ENCODE measurements around the gene SLC2A4RG.
"Not testable (repeated sequence)": the region's sequence is repeated elsewhere in the genome, so short reads cannot be mapped to it uniquely, and the experiment has no call there.

SLC2A4RG gene

DNA sequence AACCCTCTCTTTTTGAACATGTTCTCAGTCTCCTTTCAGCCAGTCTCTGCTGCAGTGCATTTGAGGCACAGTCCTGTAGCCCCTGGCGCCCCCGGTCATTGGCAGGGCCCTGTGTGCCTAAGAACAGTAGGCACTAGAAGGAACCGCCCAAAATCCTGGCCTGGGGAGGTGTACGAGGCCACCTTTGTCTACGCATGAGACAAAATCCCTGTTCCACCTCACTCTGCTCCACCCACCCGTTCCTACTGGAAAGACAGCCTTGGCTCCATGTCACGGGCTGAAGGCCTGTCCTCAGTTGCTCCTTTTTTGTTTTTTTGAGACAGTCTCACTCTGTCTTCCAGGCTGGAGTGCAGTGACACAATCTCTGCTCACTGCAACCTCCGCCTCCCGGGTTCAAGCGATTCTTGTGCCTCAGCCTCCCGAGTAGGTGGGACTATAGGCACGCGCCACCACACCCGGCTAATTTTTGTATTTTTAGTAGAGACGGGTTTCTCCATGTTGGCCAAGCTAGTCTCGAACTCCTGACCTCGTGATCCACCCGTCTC, 9.3 kb upstream of the SLC2A4RG start:
- H3K4me1 ChIP-seq (ENCODE audit: control insufficient read depth, low read depth, low read length); H3K9ac ChIP-seq (ENCODE audit: low read length); H3K79me2 ChIP-seq (ENCODE audit: control insufficient read depth, insufficient read depth, low read length); H2BK15ac ChIP-seq (replicated peaks; ENCODE audit: low read depth); H4K8ac ChIP-seq (ENCODE audit: low read depth, low read length); H2AK5ac ChIP-seq (ENCODE audit: low read length); H3K4ac ChIP-seq (ENCODE audit: low read depth, low read length); H3K4me3 ChIP-seq (ENCODE audit: low read length); H3K4me2 ChIP-seq (ENCODE audit: low read length); H3K56ac ChIP-seq (ENCODE audit: low read length); H3K27ac ChIP-seq (ENCODE audit: low read depth, low read length); DNase-seq; H2BK5ac ChIP-seq (ENCODE audit: low read length); H4K5ac ChIP-seq (ENCODE audit: low read length); H2BK120ac ChIP-seq (ENCODE audit: low read depth, low read length); H3K18ac ChIP-seq (ENCODE audit: low read length); H3K36me3 ChIP-seq (ENCODE audit: control insufficient read depth, insufficient read depth, low read length); H3K27me3 ChIP-seq (ENCODE audit: insufficient read depth, low read length, poor library complexity); H3K23ac ChIP-seq (ENCODE audit: low read length): not testable (repeated sequence)
- peaks cover 13% of the 10 kb centered on the region for H3K79me1 ChIP-seq (ENCODE audit: low read length)
- WGBS (ENCODE audit: extremely low coverage, insufficient coverage, low lambda C conversion rate), result no CpG with 5 or more reads among the region's 18 CpGs

DNA sequence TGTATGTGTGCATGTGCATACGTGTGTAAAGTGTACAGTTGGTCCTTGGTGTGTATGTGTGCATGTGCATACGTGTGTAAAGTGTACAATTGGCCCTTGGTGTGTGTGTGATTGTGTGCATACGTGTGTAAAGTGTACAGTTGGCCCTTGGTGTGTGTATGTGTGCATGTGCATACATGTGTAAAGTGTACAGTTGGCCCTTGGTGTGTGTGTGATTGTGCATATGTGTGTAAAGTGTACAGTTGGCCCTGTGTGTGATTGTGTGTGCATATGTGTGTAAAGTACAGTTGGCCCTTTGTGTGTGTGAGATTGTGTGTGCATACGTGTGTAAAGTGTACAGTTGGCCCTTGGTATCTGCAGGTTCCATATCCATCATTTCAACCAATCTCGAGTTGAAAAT, 8.2 kb upstream of the SLC2A4RG start:
- H3K56ac ChIP-seq (ENCODE audit: low read length), result no peak overlapping the region
- H3K4me2 ChIP-seq (ENCODE audit: low read length), result no peak overlapping the region
- no peak overlapping the region for H3K4ac ChIP-seq (ENCODE audit: low read depth, low read length)
- H2AK5ac ChIP-seq (ENCODE audit: low read length), result no peak overlapping the region
- no peak overlapping the region for H2BK120ac ChIP-seq (ENCODE audit: low read depth, low read length)
- H3K36me3 ChIP-seq (ENCODE audit: control insufficient read depth, insufficient read depth, low read length), result peaks cover 3% of the 10 kb centered on the region
- no peak overlapping the region for H3K18ac ChIP-seq (ENCODE audit: low read length)
- no peaks in the 10 kb centered on the region for H3K4me1 ChIP-seq (ENCODE audit: control insufficient read depth, low read depth, low read length)
- H2BK5ac ChIP-seq (ENCODE audit: low read length), result no peak overlapping the region
- H3K27me3 ChIP-seq (ENCODE audit: insufficient read depth, low read length, poor library complexity), result no peaks in the 10 kb centered on the region
- H3K4me3 ChIP-seq (ENCODE audit: low read length), result no peak overlapping the region
- peaks cover 2% of the 10 kb centered on the region for H3K79me2 ChIP-seq (ENCODE audit: control insufficient read depth, insufficient read depth, low read length)
- H3K23ac ChIP-seq (ENCODE audit: low read length), result no peak overlapping the region
- no peak for DNase-seq
- no peak overlapping the region for H4K5ac ChIP-seq (ENCODE audit: low read length)
- H3K79me1 ChIP-seq (ENCODE audit: low read length), result peaks cover 13% of the 10 kb centered on the region
- no peak overlapping the region for H3K9ac ChIP-seq (ENCODE audit: low read length)
- no peak overlapping the region for H3K27ac ChIP-seq (ENCODE audit: low read depth, low read length)
- no peak overlapping the region for H4K8ac ChIP-seq (ENCODE audit: low read depth, low read length)
- WGBS (ENCODE audit: extremely low coverage, insufficient coverage, low lambda C conversion rate), result no CpG with 5 or more reads among the region's 5 CpGs
- no peak overlapping the region for H2BK15ac ChIP-seq (replicated peaks; ENCODE audit: low read depth)

DNA sequence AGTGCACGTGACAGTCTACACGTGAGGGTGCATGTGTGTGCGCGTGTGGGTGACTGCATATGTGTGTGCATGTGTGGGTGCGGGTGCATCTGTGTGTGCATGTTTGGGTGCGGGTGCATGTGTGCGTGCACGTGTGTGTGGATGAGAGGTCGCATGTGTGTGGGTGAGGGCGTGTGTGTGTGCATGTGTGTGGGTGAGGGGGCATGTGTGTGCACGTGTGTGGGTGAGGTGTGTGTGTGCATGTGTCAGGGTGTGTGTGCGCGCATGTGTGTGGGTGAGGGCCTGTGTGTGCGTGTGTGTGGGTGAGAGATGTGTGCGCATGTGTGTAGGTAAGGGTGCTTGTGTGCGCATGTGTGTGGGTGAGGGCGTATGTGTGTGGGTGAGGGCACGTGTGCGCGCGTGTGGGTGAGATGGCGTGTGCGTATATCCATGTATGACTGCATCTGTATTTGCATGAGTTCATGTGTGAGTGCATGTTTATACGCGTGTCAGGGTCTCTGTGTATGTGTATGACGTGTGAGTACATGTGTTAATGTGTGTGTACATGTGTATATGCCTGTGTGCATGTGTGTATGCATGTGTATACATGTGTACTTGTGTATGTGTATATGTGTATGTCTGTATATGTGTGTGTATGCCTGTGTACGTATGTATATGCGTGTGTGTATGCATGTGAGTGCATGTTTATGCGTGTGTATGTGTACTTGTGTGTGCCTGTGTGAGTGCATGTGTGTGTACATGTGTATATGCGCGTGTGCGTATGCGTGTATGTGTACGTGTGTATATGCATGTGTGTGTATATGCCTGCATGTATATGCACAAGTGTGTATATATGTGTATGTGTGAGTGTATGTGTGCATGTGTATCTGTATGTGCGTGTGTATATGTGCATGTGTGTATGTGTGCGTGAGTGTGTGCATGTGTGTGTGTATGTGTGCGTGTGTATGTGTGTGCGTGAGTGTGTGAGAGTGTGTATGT, 7.2 kb upstream of the SLC2A4RG start:
- 33% methylated on average over 1 of the region's 38 CpGs for WGBS (ENCODE audit: extremely low coverage, insufficient coverage, low lambda C conversion rate)
- Histone ChIP-seq H3K36me3 (ENCODE audit: control insufficient read depth, insufficient read depth, low read length) (peaks cover 3% of the 10 kb centered on the region), H4K5ac (ENCODE audit: low read length) (no peak overlapping the region)

DNA sequence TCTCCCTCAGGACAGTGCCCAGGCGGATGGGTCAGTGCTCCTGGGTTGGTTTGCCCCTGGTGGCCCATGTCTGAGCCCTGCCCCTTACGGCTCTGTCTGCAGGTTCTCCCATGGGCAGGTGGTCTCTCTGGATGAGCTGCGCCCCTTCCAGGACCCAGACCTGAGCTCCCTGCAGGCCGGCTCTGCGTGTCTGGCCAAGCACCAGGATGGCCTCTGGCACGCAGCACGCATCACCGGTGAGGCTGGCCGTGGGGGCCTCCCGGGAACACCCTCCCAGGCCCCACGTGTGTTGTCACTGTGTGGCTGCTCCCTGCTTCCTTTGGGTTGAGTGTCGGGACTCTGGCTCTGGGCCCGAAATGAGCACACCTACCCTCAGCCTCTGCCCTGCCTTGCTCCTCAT, 6.5 kb upstream of the SLC2A4RG start:
- H3K4ac ChIP-seq (ENCODE audit: low read depth, low read length), result no peak overlapping the region
- peaks cover 2% of the 10 kb centered on the region for H3K79me2 ChIP-seq (ENCODE audit: control insufficient read depth, insufficient read depth, low read length)
- H3K18ac ChIP-seq (ENCODE audit: low read length), result no peak overlapping the region
- H4K5ac ChIP-seq (ENCODE audit: low read length), result no peak overlapping the region
- H2AK5ac ChIP-seq (ENCODE audit: low read length), result no peak overlapping the region
- no peak overlapping the region for H2BK15ac ChIP-seq (replicated peaks; ENCODE audit: low read depth)
- no peak overlapping the region for H3K4me3 ChIP-seq (ENCODE audit: low read length)
- peaks cover 13% of the 10 kb centered on the region for H3K79me1 ChIP-seq (ENCODE audit: low read length)
- no peak overlapping the region for H2BK5ac ChIP-seq (ENCODE audit: low read length)
- H4K8ac ChIP-seq (ENCODE audit: low read depth, low read length), result no peak overlapping the region
- H3K4me2 ChIP-seq (ENCODE audit: low read length), result no peak overlapping the region
- H3K27ac ChIP-seq (ENCODE audit: low read depth, low read length), result no peak overlapping the region
- no peak overlapping the region for H3K9ac ChIP-seq (ENCODE audit: low read length)
- H3K56ac ChIP-seq (ENCODE audit: low read length), result no peak overlapping the region
- H3K36me3 ChIP-seq (ENCODE audit: control insufficient read depth, insufficient read depth, low read length), result peaks cover 3% of the 10 kb centered on the region
- H3K27me3 ChIP-seq (ENCODE audit: insufficient read depth, low read length, poor library complexity), result no peaks in the 10 kb centered on the region
- DNase-seq, result no peak
- no CpG with 5 or more reads among the region's 13 CpGs for WGBS (ENCODE audit: extremely low coverage, insufficient coverage, low lambda C conversion rate)
- no peaks in the 10 kb centered on the region for H3K4me1 ChIP-seq (ENCODE audit: control insufficient read depth, low read depth, low read length)
- H2BK120ac ChIP-seq (ENCODE audit: low read depth, low read length), result no peak overlapping the region
- H3K23ac ChIP-seq (ENCODE audit: low read length), result no peak overlapping the region

More for the DNA sequence above, 7.2 kb upstream of the SLC2A4RG start:
- Histone ChIP-seq H2AK5ac (ENCODE audit: low read length) (no peak overlapping the region), H3K4me2 (ENCODE audit: low read length) (no peak overlapping the region), H2BK15ac (replicated peaks; ENCODE audit: low read depth) (no peak overlapping the region), H3K23ac (ENCODE audit: low read length) (no peak overlapping the region), H3K79me2 (ENCODE audit: control insufficient read depth, insufficient read depth, low read length) (peaks cover 2% of the 10 kb centered on the region), H3K56ac (ENCODE audit: low read length) (no peak overlapping the region), H3K27ac (ENCODE audit: low read depth, low read length) (no peak overlapping the region), H3K18ac (ENCODE audit: low read length) (no peak overlapping the region), H4K8ac (ENCODE audit: low read depth, low read length) (no peak overlapping the region), H3K79me1 (ENCODE audit: low read length) (peaks cover 13% of the 10 kb centered on the region), H2BK5ac (ENCODE audit: low read length) (no peak overlapping the region), H3K9ac (ENCODE audit: low read length) (no peak overlapping the region), H3K27me3 (ENCODE audit: insufficient read depth, low read length, poor library complexity) (no peaks in the 10 kb centered on the region), H3K4me1 (ENCODE audit: control insufficient read depth, low read depth, low read length) (no peaks in the 10 kb centered on the region), H3K4ac (ENCODE audit: low read depth, low read length) (no peak overlapping the region), H2BK120ac (ENCODE audit: low read depth, low read length) (no peak overlapping the region), H3K4me3 (ENCODE audit: low read length) (no peak overlapping the region)
- no peak for DNase-seq

DNA sequence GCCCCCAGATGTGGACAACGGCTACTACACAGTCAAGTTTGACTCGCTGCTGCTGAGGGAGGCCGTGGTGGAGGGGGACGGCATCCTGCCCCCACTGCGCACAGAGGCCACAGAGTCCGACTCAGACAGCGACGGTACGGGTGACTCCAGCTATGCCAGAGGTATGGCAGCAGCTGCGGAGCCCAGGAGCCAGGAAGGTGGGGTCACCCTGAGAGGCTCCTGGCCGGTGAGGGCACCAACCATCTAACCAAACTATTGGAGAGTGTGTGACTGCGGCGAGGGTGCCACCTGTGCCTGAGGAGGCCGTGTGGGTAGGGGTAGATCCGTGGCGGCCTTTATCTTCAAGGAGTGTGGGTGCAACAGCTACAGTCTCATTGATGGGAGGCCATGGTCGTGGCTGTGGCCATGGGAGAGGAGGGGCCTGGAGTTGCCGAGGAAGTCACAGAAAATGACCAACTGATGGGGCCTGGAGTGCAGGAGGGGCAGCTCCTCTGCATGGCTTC, 5.9 kb upstream of the SLC2A4RG start:
- H3K4me1 ChIP-seq (ENCODE audit: control insufficient read depth, low read depth, low read length), result no peaks in the 10 kb centered on the region
- H3K23ac ChIP-seq (ENCODE audit: low read length), result no peak overlapping the region
- no peaks in the 10 kb centered on the region for H3K27me3 ChIP-seq (ENCODE audit: insufficient read depth, low read length, poor library complexity)
- H4K5ac ChIP-seq (ENCODE audit: low read length), result no peak overlapping the region
- no peak overlapping the region for H2BK5ac ChIP-seq (ENCODE audit: low read length)
- no CpG with 5 or more reads among the region's 18 CpGs for WGBS (ENCODE audit: extremely low coverage, insufficient coverage, low lambda C conversion rate)
- H3K9ac ChIP-seq (ENCODE audit: low read length), result no peak overlapping the region
- H3K56ac ChIP-seq (ENCODE audit: low read length), result no peak overlapping the region
- peaks cover 2% of the 10 kb centered on the region for H3K79me2 ChIP-seq (ENCODE audit: control insufficient read depth, insufficient read depth, low read length)
- no peak overlapping the region for H2BK120ac ChIP-seq (ENCODE audit: low read depth, low read length)
- H2AK5ac ChIP-seq (ENCODE audit: low read length), result no peak overlapping the region
- H3K27ac ChIP-seq (ENCODE audit: low read depth, low read length), result no peak overlapping the region
- H3K79me1 ChIP-seq (ENCODE audit: low read length), result peaks cover 13% of the 10 kb centered on the region
- H3K4ac ChIP-seq (ENCODE audit: low read depth, low read length), result no peak overlapping the region
- no peak for DNase-seq
- no peak overlapping the region for H2BK15ac ChIP-seq (replicated peaks; ENCODE audit: low read depth)
- no peak overlapping the region for H4K8ac ChIP-seq (ENCODE audit: low read depth, low read length)
- no peak overlapping the region for H3K18ac ChIP-seq (ENCODE audit: low read length)
- no peak overlapping the region for H3K4me2 ChIP-seq (ENCODE audit: low read length)
- H3K4me3 ChIP-seq (ENCODE audit: low read length), result no peak overlapping the region
- peaks cover 3% of the 10 kb centered on the region for H3K36me3 ChIP-seq (ENCODE audit: control insufficient read depth, insufficient read depth, low read length)
